CD8-positive, alpha-beta memory T cell (primary cell): ENCODE measurements around the gene ARL6IP5. TPM values are rescaled to one million over a fixed set of nuclear protein-coding genes. Genes with fewer than 3 reads are reported as not detected.

Source experiments
- CTCF ChIA-PET: fragments of 350-600 bp; sonication (Branson Sonifier 250); formaldehyde crosslinking; loops from one replicate; lab custom pipeline; 2021; ENCODE audit warnings: antibody characterized with exemption; lab: Charles Lee
- POLR2A ChIA-PET: fragments of 350-600 bp; sonication (Branson Sonifier 250); formaldehyde crosslinking; loops from one replicate; lab custom pipeline; 2021; ENCODE audit warnings: antibody characterized with exemption; lab: Charles Lee
- DNase-seq, 5 donors: peaks; one replicate each; pipeline versions ENCODE4 v3.0.0 to v3.0.0-alpha.2; 2020 to 2022; ENCODE audit warnings: mixed read lengths in 1 of 5
- H3K27ac ChIP-seq: one replicate; pipeline ENCODE4 v1.7.0; 2013; ENCODE audit warnings: low read depth, mild to moderate bottlenecking, low read length, moderate library complexity
- H3K27me3 ChIP-seq: 2 replicates; pipeline ENCODE4 v1.7.0; 2013; ENCODE audit warnings: low read length, mild to moderate bottlenecking; ENCODE audit not compliant: insufficient read depth, poor library complexity, severe bottlenecking
- H3K36me3 ChIP-seq: 2 replicates; pipeline ENCODE4 v1.7.0; 2013; ENCODE audit warnings: mild to moderate bottlenecking, low read length, moderate library complexity; ENCODE audit not compliant: insufficient read depth
- H3K4me1 ChIP-seq: 2 replicates; pipeline ENCODE4 v1.7.0; 2013; ENCODE audit warnings: mild to moderate bottlenecking, low read length, moderate library complexity; ENCODE audit not compliant: insufficient read depth
- H3K4me3 ChIP-seq: 2 replicates; pipeline ENCODE4 v1.7.0; 2013; ENCODE audit warnings: mild to moderate bottlenecking, low read length
- H3K9me3 ChIP-seq: 2 replicates; pipeline ENCODE4 v1.7.0; 2013; ENCODE audit warnings: mild to moderate bottlenecking, low read length
- H3K27ac Mint-ChIP-seq, 8 donors: one replicate each; pipeline ENCODE4 v1.8.0; 2020 to 2021; ENCODE audit warnings: mixed read lengths in 8 of 8, mild to moderate bottlenecking in 6 of 8, inconsistent platforms in 3 of 8, moderate library complexity in 3 of 8
- H3K27me3 Mint-ChIP-seq, 2 donors: one replicate each; pipeline ENCODE4 v1.8.0; 2020 to 2021; ENCODE audit warnings: mixed read lengths in 2 of 2, mild to moderate bottlenecking in 1 of 2, moderate library complexity in 1 of 2
- H3K36me3 Mint-ChIP-seq, 3 donors: one replicate each; pipeline ENCODE4 v1.8.0; 2020 to 2021; ENCODE audit warnings: mixed read lengths in 3 of 3, inconsistent platforms in 1 of 3, mild to moderate bottlenecking in 1 of 3
- H3K4me1 Mint-ChIP-seq, 3 donors: one replicate each; pipeline ENCODE4 v1.8.0; 2020 to 2021; ENCODE audit warnings: mixed read lengths in 3 of 3, inconsistent platforms in 1 of 3, mild to moderate bottlenecking in 1 of 3
- H3K4me3 Mint-ChIP-seq, 7 donors: one replicate each; pipeline ENCODE4 v1.8.0; 2020 to 2021; ENCODE audit warnings: mixed read lengths in 7 of 7, mild to moderate bottlenecking in 6 of 7, moderate library complexity in 4 of 7, inconsistent platforms in 2 of 7
- H3K9me3 Mint-ChIP-seq, 5 donors: one replicate each; pipeline ENCODE4 v1.8.0; 2020 to 2022; ENCODE audit warnings: mixed read lengths in 5 of 5, mild to moderate bottlenecking in 3 of 5, moderate library complexity in 2 of 5, inconsistent platforms in 1 of 5
- polyA plus RNA-seq: library from polyadenylated mRNA; unstranded; fragments of 300-500 nt; fragmentation: Illumina TruSeq; gene quantifications from one replicate; pipeline ENCODE4 v1.2.3, GENCODE V29; 2021
- total RNA-seq, 2 experiments: library from RNA; stranded (reverse); gene quantifications; one replicate each; pipeline ENCODE4 v1.2.3, GENCODE V29; 2021

Gene ARL6IP5
- total and polyA plus RNA-seq, 3 experiments from 2014 or later = 121 to 425 (median 124) TPM

- no peak for DNase-seq
- H3K27me3 ChIP-seq = no peaks in the 10 kb centered on the region
- H3K4me1 ChIP-seq = peaks cover 10% of the 10 kb centered on the region
- Mint-ChIP-seq H3K27me3 (no peaks in the 10 kb centered on the region), H3K4me3 (no peak overlapping the region), H3K27ac (peak overlapping the region in 6 of 8 donors; percentile 6 to 39 (median 24)), H3K4me1 (peaks cover 8 to 43% (median 22%) of the 10 kb centered on the region in 3 donors), H3K9me3 (no peaks in the 10 kb centered on the region), H3K36me3 (peaks cover 5 to 35% (median 5%) of the 10 kb centered on the region in 3 donors)
- no peaks in the 10 kb centered on the region for H3K9me3 ChIP-seq
- H3K36me3 ChIP-seq = peaks cover 17% of the 10 kb centered on the region
- H3K27ac ChIP-seq = no peak overlapping the region
- ChIA-PET POLR2A (interaction anchor here (0.6 kb wide), 1 partner anchor 17 kb away, joined by 4 read pairs; no protein-coding TSS in a partner anchor), CTCF (interaction anchor here (1.4 kb wide), 1 partner anchor 24 kb away, joined by 3 read pairs; no protein-coding TSS in a partner anchor)
- no peak overlapping the region for H3K4me3 ChIP-seq
Observed at GRCh38 chr3:69107841-69108240, 23.1 kb downstream of the ARL6IP5 start.

GRCh38 chr3:69108811-69109210, 24.1 kb downstream of the ARL6IP5 start:
- Histone ChIP-seq H3K4me3 (no peak overlapping the region), H3K9me3 (no peaks in the 10 kb centered on the region), H3K4me1 (peaks cover 7% of the 10 kb centered on the region), H3K36me3 (peaks cover 7% of the 10 kb centered on the region), H3K27ac (no peak overlapping the region), H3K27me3 (no peaks in the 10 kb centered on the region)
- peaks cover 5 to 26% (median 5%) of the 10 kb centered on the region in 3 donors for H3K36me3 Mint-ChIP-seq
- ChIA-PET CTCF (interaction anchor here (1.6 kb wide), 1 partner anchor 10 kb away, joined by 7 read pairs; no protein-coding TSS in a partner anchor), POLR2A (no interaction called here)
- no peak for DNase-seq
- peak overlapping the region in 4 of 8 donors; percentile 17 to 64 (median 28) for H3K27ac Mint-ChIP-seq
- H3K4me3 Mint-ChIP-seq = no peak overlapping the region
- H3K27me3 Mint-ChIP-seq = no peaks in the 10 kb centered on the region
- H3K9me3 Mint-ChIP-seq = no peaks in the 10 kb centered on the region
- peaks cover 6 to 43% (median 12%) of the 10 kb centered on the region in 3 donors for H3K4me1 Mint-ChIP-seq

DNA sequence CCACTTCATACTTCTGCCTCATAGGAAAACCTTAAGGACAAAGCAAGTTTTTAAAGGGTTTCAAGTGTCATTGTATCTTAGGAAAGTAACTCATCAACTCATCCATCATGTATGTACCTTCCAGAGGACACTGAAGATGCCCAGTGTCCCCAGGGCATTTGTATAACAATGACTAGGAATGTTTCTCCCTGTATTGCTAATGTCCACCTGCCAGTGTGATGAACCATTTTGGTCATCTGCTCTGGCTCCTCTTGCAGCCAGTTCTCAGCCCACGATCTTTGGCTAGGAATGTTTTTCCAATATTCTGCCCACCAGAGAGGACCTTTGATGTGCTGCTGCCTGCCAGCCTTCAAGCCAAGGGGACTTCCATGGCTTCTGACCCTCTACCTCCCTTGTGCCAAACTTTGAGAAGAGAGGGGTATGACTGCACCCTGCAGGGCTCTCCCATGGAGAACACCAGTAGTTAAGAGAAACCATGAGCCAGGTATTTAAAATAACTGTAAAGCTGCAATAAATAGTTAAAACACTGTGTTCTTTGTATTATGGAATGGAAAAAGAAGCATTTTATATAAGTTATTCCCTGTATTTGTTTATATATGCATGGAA, 26.3 kb downstream of the ARL6IP5 start:
- peaks cover 0 to 4% (median 0%) of the 10 kb centered on the region in 3 donors for H3K36me3 Mint-ChIP-seq
- CTCF ChIA-PET = interaction anchor here (1.3 kb wide), 1 partner anchor 10 kb away, joined by 3 read pairs; no protein-coding TSS in a partner anchor
- H3K27ac ChIP-seq = no peak overlapping the region
- H3K36me3 ChIP-seq = no peaks in the 10 kb centered on the region
- H3K4me1 ChIP-seq = no peaks in the 10 kb centered on the region
- H3K27me3 ChIP-seq = no peaks in the 10 kb centered on the region
- no peaks in the 10 kb centered on the region for H3K9me3 Mint-ChIP-seq
- peak overlapping the region in 2 of 8 donors; percentile 61 to 68 for H3K27ac Mint-ChIP-seq
- POLR2A ChIA-PET = no interaction called here
- H3K27me3 Mint-ChIP-seq = no peaks in the 10 kb centered on the region
- peaks cover 2 to 30% (median 5%) of the 10 kb centered on the region in 3 donors for H3K4me1 Mint-ChIP-seq
- H3K4me3 Mint-ChIP-seq = no peak overlapping the region
- DNase-seq = no peak
- no peaks in the 10 kb centered on the region for H3K9me3 ChIP-seq
- no peak overlapping the region for H3K4me3 ChIP-seq

DNA sequence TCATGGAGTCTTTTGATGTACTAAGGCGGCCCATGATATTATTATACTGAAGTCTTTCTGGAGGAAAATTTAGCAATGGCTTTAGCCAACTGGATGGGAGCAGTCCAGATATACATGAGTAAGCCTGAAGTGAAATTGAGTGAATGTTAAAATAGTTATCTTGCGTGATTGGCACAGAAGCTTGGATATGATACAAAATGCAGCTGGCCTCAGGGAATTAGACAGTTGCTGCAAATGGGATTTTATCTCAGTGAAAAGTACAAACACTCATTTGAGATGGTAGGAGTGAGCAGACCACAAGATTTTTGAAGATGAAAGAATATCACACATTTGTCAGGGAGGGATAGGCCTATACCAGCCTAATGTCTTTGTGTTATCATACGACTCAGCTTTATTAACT, 28.8 kb downstream of the ARL6IP5 start:
- no peaks in the 10 kb centered on the region for H3K27me3 Mint-ChIP-seq
- H3K4me1 ChIP-seq = no peaks in the 10 kb centered on the region
- H3K36me3 Mint-ChIP-seq = no peaks in the 10 kb centered on the region
- ChIA-PET POLR2A (interaction anchor here (0.7 kb wide), 1 partner anchor 21 kb away, joined by 4 read pairs; no protein-coding TSS in a partner anchor), CTCF (interaction anchor here (0.9 to 2.0 kb wide), 3 partner anchors 8 to 48 kb away, joined by 3 to 5 read pairs (median 4); no protein-coding TSS in a partner anchor)
- peaks cover 2 to 18% (median 5%) of the 10 kb centered on the region in 3 donors for H3K4me1 Mint-ChIP-seq
- DNase-seq = no peak
- no peaks in the 10 kb centered on the region for H3K9me3 Mint-ChIP-seq
- no peak overlapping the region for H3K4me3 ChIP-seq
- no peak overlapping the region for H3K27ac ChIP-seq
- no peak overlapping the region for H3K4me3 Mint-ChIP-seq
- H3K36me3 ChIP-seq = no peaks in the 10 kb centered on the region
- H3K27ac Mint-ChIP-seq = peak overlapping the region in 1 of 8 donors; percentile 18
- H3K9me3 ChIP-seq = no peaks in the 10 kb centered on the region
- H3K27me3 ChIP-seq = no peaks in the 10 kb centered on the region

DNA sequence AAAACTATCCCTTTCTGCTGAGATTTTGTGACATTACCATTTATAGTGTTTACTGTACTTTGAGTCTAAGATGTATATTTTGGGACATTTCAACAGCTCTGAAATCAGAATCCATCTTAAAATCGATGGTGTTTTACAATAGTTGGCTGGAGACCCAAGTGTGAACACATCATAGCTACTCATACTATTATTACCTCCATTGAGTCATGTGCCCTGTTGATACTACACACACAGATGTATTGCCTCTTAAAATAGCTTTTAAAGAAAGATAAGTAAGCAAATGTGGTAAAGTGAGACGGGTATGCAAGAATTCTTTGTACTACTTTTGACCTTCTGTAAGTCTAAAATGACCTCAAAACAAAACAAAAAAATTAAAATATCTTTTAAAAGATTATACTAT, 31.0 kb downstream of the ARL6IP5 start:
- H3K4me1 Mint-ChIP-seq = peaks cover 2 to 14% (median 2%) of the 10 kb centered on the region in 3 donors
- ChIA-PET POLR2A (no interaction called here), CTCF (interaction anchor here (1.1 to 1.2 kb wide), 2 partner anchors 14 to 191 kb away, joined by 3 read pairs; no protein-coding TSS in a partner anchor)
- DNase-seq = no peak
- H3K27me3 Mint-ChIP-seq = no peaks in the 10 kb centered on the region
- Histone ChIP-seq H3K27ac (no peak overlapping the region), H3K27me3 (no peaks in the 10 kb centered on the region), H3K9me3 (no peaks in the 10 kb centered on the region), H3K36me3 (no peaks in the 10 kb centered on the region), H3K4me3 (no peak overlapping the region), H3K4me1 (no peaks in the 10 kb centered on the region)
- no peaks in the 10 kb centered on the region for H3K9me3 Mint-ChIP-seq
- peaks cover 0 to 2% (median 0%) of the 10 kb centered on the region in 3 donors for H3K36me3 Mint-ChIP-seq
- no peak overlapping the region for H3K4me3 Mint-ChIP-seq
- H3K27ac Mint-ChIP-seq = no peak overlapping the region

- Histone ChIP-seq H3K27me3 (no peaks in the 10 kb centered on the region), H3K36me3 (no peaks in the 10 kb centered on the region), H3K27ac (no peak overlapping the region), H3K9me3 (no peaks in the 10 kb centered on the region), H3K4me1 (no peaks in the 10 kb centered on the region), H3K4me3 (no peak overlapping the region)
- H3K4me3 Mint-ChIP-seq = no peak overlapping the region
- DNase-seq = no peak
- H3K27me3 Mint-ChIP-seq = no peaks in the 10 kb centered on the region
- ChIA-PET CTCF (interaction anchor here (1.1 kb wide), 1 partner anchor 190 kb away, joined by 3 read pairs; no protein-coding TSS in a partner anchor), POLR2A (no interaction called here)
- H3K4me1 Mint-ChIP-seq = peaks cover 6 to 19% (median 6%) of the 10 kb centered on the region in 3 donors
- H3K36me3 Mint-ChIP-seq = peaks cover 0 to 2% (median 0%) of the 10 kb centered on the region in 3 donors
- no peaks in the 10 kb centered on the region for H3K9me3 Mint-ChIP-seq
- H3K27ac Mint-ChIP-seq = no peak overlapping the region
Observed at GRCh38 chr3:69116162-69116561, 31.4 kb downstream of the ARL6IP5 start.

GRCh38 chr3:69116897-69117296, 32.2 kb downstream of the ARL6IP5 start:
- Mint-ChIP-seq H3K4me3 (no peak overlapping the region), H3K36me3 (peaks cover 0 to 2% (median 0%) of the 10 kb centered on the region in 3 donors), H3K27ac (no peak overlapping the region), H3K27me3 (no peaks in the 10 kb centered on the region), H3K4me1 (peaks cover 6 to 20% (median 7%) of the 10 kb centered on the region in 3 donors), H3K9me3 (no peaks in the 10 kb centered on the region)
- no peaks in the 10 kb centered on the region for H3K27me3 ChIP-seq
- H3K4me1 ChIP-seq = no peaks in the 10 kb centered on the region
- H3K9me3 ChIP-seq = no peaks in the 10 kb centered on the region
- H3K36me3 ChIP-seq = no peaks in the 10 kb centered on the region
- DNase-seq = no peak
- no peak overlapping the region for H3K27ac ChIP-seq
- POLR2A ChIA-PET = no interaction called here
- CTCF ChIA-PET = no interaction called here
- no peak overlapping the region for H3K4me3 ChIP-seq

DNA sequence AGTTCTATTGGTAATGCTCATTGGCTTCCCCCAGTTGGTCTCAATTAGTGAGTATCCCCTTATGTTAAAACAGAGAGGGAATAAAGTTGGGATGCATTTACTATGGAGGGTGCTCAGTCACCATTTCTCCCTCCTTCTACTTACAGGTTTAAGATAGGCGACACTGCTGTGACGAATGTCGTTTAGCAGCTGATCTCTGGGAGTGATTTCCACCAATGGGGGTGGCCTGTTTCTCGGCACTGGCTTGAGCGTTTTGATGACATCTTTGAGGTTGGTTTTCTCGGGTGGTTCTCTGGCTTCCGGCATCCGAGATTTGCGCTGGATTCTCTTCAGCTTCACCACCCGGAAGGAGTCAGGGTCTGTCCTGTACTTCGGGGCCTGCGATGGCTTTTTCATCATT, 33.8 kb downstream of the ARL6IP5 start:
- H3K4me3 ChIP-seq = no peak overlapping the region
- no peak overlapping the region for H3K27ac Mint-ChIP-seq
- H3K27me3 Mint-ChIP-seq = peaks cover 0 to under 1% of the 10 kb centered on the region in 2 donors
- peaks cover 4 to 12% (median 7%) of the 10 kb centered on the region in 3 donors for H3K4me1 Mint-ChIP-seq
- no peaks in the 10 kb centered on the region for H3K9me3 ChIP-seq
- no peaks in the 10 kb centered on the region for H3K36me3 ChIP-seq
- H3K36me3 Mint-ChIP-seq = peaks cover 0 to 2% (median 0%) of the 10 kb centered on the region in 3 donors
- no peak overlapping the region for H3K27ac ChIP-seq
- H3K4me1 ChIP-seq = no peaks in the 10 kb centered on the region
- no peaks in the 10 kb centered on the region for H3K27me3 ChIP-seq
- ChIA-PET POLR2A (no interaction called here), CTCF (interaction anchor here (0.9 to 2.1 kb wide), 3 partner anchors 9 to 47 kb away, joined by 4 to 7 read pairs (median 5); no protein-coding TSS in a partner anchor)
- no peak overlapping the region for H3K4me3 Mint-ChIP-seq
- no peak for DNase-seq
- H3K9me3 Mint-ChIP-seq = no peaks in the 10 kb centered on the region
